K562 (cell line): Measurements from ENCODE around the gene SLC35E2B. TPM values are rescaled to one million over a fixed set of nuclear protein-coding genes. Genes with fewer than 3 reads are reported as not detected.

Experiments
- ATAC-seq: fragments of 200-7000 bp; cut with Tn5 transposase; 3 replicates; pipeline ENCODE4 v1.9.1; 2020; ENCODE audit warnings: moderate library complexity
- BruUV-seq: library from RNA; stranded (reverse); fragments of 400-500 nt; replicated peaks from 2 replicates; lab custom pipeline; 2021; lab: Mats Ljungman, UMichigan
- CTCF ChIA-PET: fragments of 300-600 bp; formaldehyde crosslinking; extraction: SDS; loops from one replicate; lab custom pipeline; 2021; ENCODE audit warnings: low intra/inter-chr PET ratio; lab: Yijun Ruan, JAX
- POLR2A ChIA-PET: fragments of 300-600, 350-650 bp; sonication (Branson Sonifier 250); formaldehyde crosslinking; extraction: SDS; loops from one replicate; lab custom pipeline; 2021; ENCODE audit warnings: antibody characterized with exemption, inconsistent platforms; lab: Yijun Ruan, JAX
- DNase-seq, 4 experiments: peaks; one replicate each; pipeline versions ENCODE4 v3.0.0 to v3.0.0-alpha.2; 2011 to 2018; ENCODE audit warnings: low spot score in 3 of 4, mixed read lengths in 3 of 4; ENCODE audit errors: extremely low read depth in 1 of 4
- FAIRE-seq: peaks from 2 replicates; lab custom pipeline; 2011; peaks lifted over from hg19 to GRCh38; lab: Jason Lieb, UNC
- H2AFZ ChIP-seq: 2 replicates; pipeline ENCODE4 v1.6.0; 2011; ENCODE audit warnings: low read depth, low read length, control low read depth, inconsistent platforms
- H3K27ac ChIP-seq: fragments of 200-600 bp; 3 replicates; pipeline ENCODE4 v1.8.0; 2011; ENCODE audit warnings: low read depth, mild to moderate bottlenecking, control low read depth, inconsistent platforms, low read length, moderate library complexity, mixed read lengths; ENCODE audit errors: extremely low read depth
- H3K27me3 ChIP-seq, 2 experiments: fragments of 300-600 bp in 1 of 2; 2 replicates in 1 of 2; 3 replicates in 1 of 2; pipeline versions ENCODE4 v1.6.0 to v1.8.0; 2011; ENCODE audit warnings: inconsistent platforms in 2 of 2, low read length in 2 of 2, mild to moderate bottlenecking in 1 of 2, mixed read lengths in 1 of 2, moderate library complexity in 1 of 2; ENCODE audit not compliant: control insufficient read depth in 2 of 2, insufficient read depth in 2 of 2
- H3K36me3 ChIP-seq: fragments of 300-600 bp; 3 replicates; pipeline ENCODE4 v1.8.0; 2011; ENCODE audit warnings: mild to moderate bottlenecking, low read length, inconsistent platforms; ENCODE audit not compliant: control insufficient read depth, insufficient read depth
- H3K4me1 ChIP-seq, 2 experiments: fragments of 200-600 bp in 1 of 2; replicated peaks in 1 of 2; 2 replicates in 1 of 2; 3 replicates in 1 of 2; pipeline versions ENCODE4 v1.5.1 to v1.8.0; 2011; ENCODE audit warnings: inconsistent platforms in 2 of 2, low read length in 2 of 2, mild to moderate bottlenecking in 1 of 2, mixed read lengths in 1 of 2, moderate library complexity in 1 of 2; ENCODE audit not compliant: control insufficient read depth in 2 of 2, insufficient read depth in 2 of 2
- H3K4me2 ChIP-seq: 2 replicates; pipeline ENCODE4 v1.6.1; 2011; ENCODE audit warnings: low read length, control low read depth, inconsistent platforms, mixed read lengths; ENCODE audit not compliant: insufficient read depth
- H3K4me3 ChIP-seq: fragments of 200-600 bp; sonication (generic), shearing (Covaris generic); 2 replicates; pipeline ENCODE4 v1.5.1; 2016; ENCODE audit warnings: control low read depth, inconsistent platforms
- H3K79me2 ChIP-seq: fragments of 200-600 bp; 3 replicates; pipeline ENCODE4 v1.8.0; 2011; ENCODE audit warnings: low read length, inconsistent platforms; ENCODE audit not compliant: control insufficient read depth, insufficient read depth
- H3K9ac ChIP-seq, 2 experiments: 2 replicates each; pipeline versions ENCODE4 v1.6.0 to v1.6.1; 2011; ENCODE audit warnings: low read depth in 2 of 2, low read length in 2 of 2, control low read depth in 1 of 2, inconsistent platforms in 1 of 2, mild to moderate bottlenecking in 1 of 2, mixed read lengths in 1 of 2; ENCODE audit not compliant: insufficient read depth in 1 of 2
- H3K9me1 ChIP-seq: one replicate; pipeline ENCODE4 v1.6.0; 2011; ENCODE audit warnings: inconsistent platforms, mild to moderate bottlenecking, low read length, moderate library complexity; ENCODE audit not compliant: control insufficient read depth, insufficient read depth
- H3K9me3 ChIP-seq: replicated peaks from 2 replicates; pipeline ENCODE4 v1.5.1; 2011; ENCODE audit warnings: low read depth, low read length, inconsistent platforms; ENCODE audit not compliant: control insufficient read depth, insufficient read depth
- H4K20me1 ChIP-seq: replicated peaks from 2 replicates; pipeline ENCODE4 v1.6.1; 2011; ENCODE audit warnings: low read length, inconsistent platforms, mixed read lengths; ENCODE audit not compliant: control insufficient read depth, insufficient read depth
- ARID2 ChIP-seq: fragments of 450-650 bp; IDR thresholded peaks from 2 replicates; pipeline ENCODE4 v1.6.1; 2017; ENCODE audit warnings: antibody characterized with exemption, mild to moderate bottlenecking
- ATF3 ChIP-seq, 2 experiments: fragments of 450-650 bp in 1 of 2; sonication (generic) in 1 of 2; formaldehyde crosslinking in 1 of 2; IDR thresholded peaks in 1 of 2; conservative IDR thresholded peaks in 1 of 2; 2 replicates each; pipeline versions ENCODE4 v1.6.1 to v1.8.1; 2016 to 2023; ENCODE audit warnings: mild to moderate bottlenecking in 2 of 2, moderate library complexity in 2 of 2, inconsistent platforms in 1 of 2, missing genetic modification reagents in 1 of 2
- MED1 ChIP-seq: sonication (generic); formaldehyde crosslinking; IDR thresholded peaks from 2 replicates; pipeline ENCODE4 v1.8.1; 2023; ENCODE audit warnings: missing genetic modification reagents, borderline replicate concordance
- NR2F6 ChIP-seq: fragments of 450-650 bp; formaldehyde crosslinking; IDR thresholded peaks from 2 replicates; pipeline ENCODE4 v1.4.0; 2020; ENCODE audit warnings: mild to moderate bottlenecking
- RBM25 ChIP-seq: fragments of 200-400 bp; formaldehyde crosslinking; IDR thresholded peaks from 2 replicates; pipeline ENCODE4 v1.6.1; 2018; ENCODE audit warnings: low read length, low read depth, moderate library complexity; ENCODE audit not compliant: severe bottlenecking
- ZFX ChIP-seq: sonication (generic); formaldehyde crosslinking; IDR thresholded peaks from 2 replicates; pipeline ENCODE4 v1.8.0; 2022; ENCODE audit warnings: mild to moderate bottlenecking, missing genetic modification reagents, moderate library complexity
- WGBS: fragments of 100-300 bp; shearing (Covaris generic); methylation state at CpG from one replicate; pipeline ENCODE4 v1.1.6; 2016; ENCODE audit warnings: low coverage, mixed read lengths; ENCODE audit not compliant: insufficient coverage; ENCODE audit errors: missing lambda C conversion rate; 5-methylcytosine and 5-hydroxymethylcytosine counted together
- in situ Hi-C: fragments of 300-500 bp; cut with MboI; formaldehyde crosslinking; loops from 4 replicates; pipeline ENCODE4 v1.15.0; 2018; ENCODE audit warnings: inconsistent platforms, mixed read lengths
- intact Hi-C: fragments of 100-400 bp; cut with micrococcal nuclease; formaldehyde crosslinking; loops from 2 replicates; pipeline ENCODE4 v1.14.2; 2022
- polyA plus RNA-seq, 8 experiments: library from polyadenylated mRNA; depleted of rRNA in 4 of 8; stranded (reverse) in 5 of 8; unstranded in 3 of 8; fragments of >200 nt; fragmentation: Nextera tagmentation in 2 of 8; fragmentation: Illumina TruSeq in 1 of 8; extraction: Ambion mirVana in 2 of 8; extraction: Trizol in 1 of 8; gene quantifications; 2 replicates each; pipeline versions ENCODE4 v1.2.1 to v1.2.3, GENCODE V29; 2011 to 2014; ENCODE audit warnings: inconsistent platforms in 1 of 8, missing spikeins in 1 of 8
- total RNA-seq, 7 experiments: library from RNA; depleted of rRNA in 6 of 7; stranded (reverse); fragments of >200 nt in 6 of 7; fragmentation: Illumina TruSeq in 2 of 7; extraction: Trizol in 2 of 7; gene quantifications; 2 replicates each; pipeline versions ENCODE4 v1.2.1 to v1.2.3, GENCODE V29; 2011 to 2021; ENCODE audit warnings: low replicate concordance in 1 of 7
- TF ChIP-seq, protein P1 (sequence below): fragments of 150-350 bp; IDR thresholded peaks from 2 replicates; pipeline ENCODE4 v1.6.1; 2014; ENCODE audit warnings: low read depth, mild to moderate bottlenecking, low read length, borderline replicate concordance

Gene SLC35E2B
- total and polyA plus RNA-seq, 9 of the 15 experiments (the other 6 are each of a cell fraction or from before 2014, with no cell fraction given): 4.7 to 44.6 (median 20.7) TPM

DNA sequence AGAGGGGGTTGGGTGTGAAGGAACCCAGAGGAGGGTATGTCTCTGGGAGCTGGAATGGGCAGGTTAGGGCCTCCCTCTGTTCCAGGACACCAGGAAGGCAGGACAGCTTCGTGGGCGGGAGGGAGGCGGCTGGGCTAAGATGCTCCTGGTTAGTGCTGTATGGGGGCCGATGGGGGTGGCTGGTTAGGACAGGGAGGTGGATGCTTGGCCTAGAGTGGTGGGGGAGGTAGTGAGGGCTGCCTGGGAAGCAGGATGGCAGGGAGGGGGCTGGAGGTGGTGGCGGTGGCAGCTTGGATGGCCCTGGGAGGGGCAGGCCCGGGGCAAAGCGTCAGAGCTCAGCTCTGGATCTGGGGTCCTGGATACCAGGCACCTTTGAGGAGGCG, 66.8 kb downstream of the SLC35E2B start (continued):
- TF ChIP-seq, protein P1, sequence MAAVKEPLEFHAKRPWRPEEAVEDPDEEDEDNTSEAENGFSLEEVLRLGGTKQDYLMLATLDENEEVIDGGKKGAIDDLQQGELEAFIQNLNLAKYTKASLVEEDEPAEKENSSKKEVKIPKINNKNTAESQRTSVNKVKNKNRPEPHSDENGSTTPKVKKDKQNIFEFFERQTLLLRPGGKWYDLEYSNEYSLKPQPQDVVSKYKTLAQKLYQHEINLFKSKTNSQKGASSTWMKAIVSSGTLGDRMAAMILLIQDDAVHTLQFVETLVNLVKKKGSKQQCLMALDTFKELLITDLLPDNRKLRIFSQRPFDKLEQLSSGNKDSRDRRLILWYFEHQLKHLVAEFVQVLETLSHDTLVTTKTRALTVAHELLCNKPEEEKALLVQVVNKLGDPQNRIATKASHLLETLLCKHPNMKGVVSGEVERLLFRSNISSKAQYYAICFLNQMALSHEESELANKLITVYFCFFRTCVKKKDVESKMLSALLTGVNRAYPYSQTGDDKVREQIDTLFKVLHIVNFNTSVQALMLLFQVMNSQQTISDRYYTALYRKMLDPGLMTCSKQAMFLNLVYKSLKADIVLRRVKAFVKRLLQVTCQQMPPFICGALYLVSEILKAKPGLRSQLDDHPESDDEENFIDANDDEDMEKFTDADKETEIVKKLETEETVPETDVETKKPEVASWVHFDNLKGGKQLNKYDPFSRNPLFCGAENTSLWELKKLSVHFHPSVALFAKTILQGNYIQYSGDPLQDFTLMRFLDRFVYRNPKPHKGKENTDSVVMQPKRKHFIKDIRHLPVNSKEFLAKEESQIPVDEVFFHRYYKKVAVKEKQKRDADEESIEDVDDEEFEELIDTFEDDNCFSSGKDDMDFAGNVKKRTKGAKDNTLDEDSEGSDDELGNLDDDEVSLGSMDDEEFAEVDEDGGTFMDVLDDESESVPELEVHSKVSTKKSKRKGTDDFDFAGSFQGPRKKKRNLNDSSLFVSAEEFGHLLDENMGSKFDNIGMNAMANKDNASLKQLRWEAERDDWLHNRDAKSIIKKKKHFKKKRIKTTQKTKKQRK: no peak
- TF ChIP-seq MED1 (CRISPR knock-in tag) (no peak), NR2F6 (CRISPR knock-in tag) (no peak), ARID2 (no peak), ATF3 (IDR thresholded peaks at IDR 0.05) (no peak), ATF3 (CRISPR knock-in tag; conservative IDR thresholded peaks at IDR 0.05) (no peak)

GRCh38 chr1:1625404-1625775, 67.2 kb downstream of the SLC35E2B start:
- DNase-seq: no peak
- no peaks in the 10 kb centered on the region for H3K36me3 ChIP-seq
- FAIRE-seq: no peak
- in situ Hi-C loops (no loop called here), intact Hi-C loops (no loop called here)
- no peak overlapping the region for H2AFZ ChIP-seq
- no peak for ATAC-seq
- BruUV-seq: no TSS peak
- peaks cover 0 to 90% of the 10 kb centered on the region in 2 experiments; a peak in 3 of 5 replicates for H3K4me1 ChIP-seq
- 0 out of 2 replicates have a peak, but pooled peaks have one; percentile 24 for TF ChIP-seq ZFX (CRISPR knock-in tag)
- no peak for TF ChIP-seq RBM25
- CTCF ChIA-PET: no interaction called here
- H3K9me1 ChIP-seq: no peaks in the 10 kb centered on the region
- H3K4me2 ChIP-seq: no peak overlapping the region
- H4K20me1 ChIP-seq: peaks cover 5% of the 10 kb centered on the region; the same call in 1 of the 2 replicates
- POLR2A ChIA-PET: interaction anchor here (1.2 to 1.6 kb wide), 2 partner anchors 10 to 22 kb away, joined by 3 to 4 read pairs; partner anchors contain the start of gene MIB2
- peak overlapping the region in 1 of 2 experiments; percentile 69; a peak in 1 of 4 replicates for H3K9ac ChIP-seq
- no peak overlapping the region for H3K4me3 ChIP-seq
- H3K27me3 ChIP-seq: no peaks in the 10 kb centered on the region
- H3K9me3 ChIP-seq: no peaks in the 10 kb centered on the region
- no peak overlapping the region for H3K27ac ChIP-seq
- WGBS: 79% methylated on average over 14 of the region's 28 CpGs
- no peaks in the 10 kb centered on the region for H3K79me2 ChIP-seq
